Measurements from ENCODE around the gene ZNF189. TPM values are rescaled to one million over a fixed set of nuclear protein-coding genes. Genes with fewer than 3 reads are reported as not detected.

Gene ZNF189
- polyA plus RNA-seq (2013, experiment 1 of 4): 19.7 TPM
- 23.5 TPM for polyA plus RNA-seq (2013, experiment 2 of 4)
- 17.0 TPM for polyA plus RNA-seq (2013, experiment 3 of 4)
- 20.3 TPM for polyA plus RNA-seq (2013, experiment 4 of 4)

GRCh38 chr9:101398068-101398929 is at the start of gene ZNF189, which contains the start of gene MRPL50:
Gene ZNF189, plus strand, starts transcription at chr9:101398851. Its CDS starts 306 bp downstream, at chr9:101399157.
Gene MRPL50, minus strand, starts transcription at chr9:101398618. Its CDS starts 26 bp downstream, at chr9:101398592.
- H3K9me3 ChIP-seq (ENCODE audit: control insufficient read depth, low read length): no peaks in the 10 kb centered on the region
- H3K27me3 ChIP-seq (ENCODE audit: control insufficient read depth, insufficient read depth, low read length, poor library complexity, severe bottlenecking): no peaks in the 10 kb centered on the region
- H3K36me3 ChIP-seq (ENCODE audit: control insufficient read depth, insufficient read depth, low read length): peaks cover 40% of the 10 kb centered on the region
- H3K27ac ChIP-seq (ENCODE audit: insufficient read depth, low read depth, low read length, poor library complexity, severe bottlenecking): peak within 1 kb of the TSS; percentile 41
- peak within 1 kb of the TSS; percentile 63 for H3K4me3 ChIP-seq (ENCODE audit: insufficient read depth, low read depth, low read length)
- 0 to 1% methylated on average over 44 of the region's 44 CpGs for WGBS, 2 experiments
- H3K4me1 ChIP-seq (ENCODE audit: control insufficient read depth, insufficient read depth, low read length): peaks cover 10% of the 10 kb centered on the region

- Histone ChIP-seq H3K9me3 (ENCODE audit: control insufficient read depth, low read length) (no peaks in the 10 kb centered on the region), H3K4me3 (ENCODE audit: insufficient read depth, low read depth, low read length) (no peak overlapping the region), H3K27me3 (ENCODE audit: control insufficient read depth, insufficient read depth, low read length, poor library complexity, severe bottlenecking) (no peaks in the 10 kb centered on the region), H3K27ac (ENCODE audit: insufficient read depth, low read depth, low read length, poor library complexity, severe bottlenecking) (no peak overlapping the region), H3K4me1 (ENCODE audit: control insufficient read depth, insufficient read depth, low read length) (no peaks in the 10 kb centered on the region), H3K36me3 (ENCODE audit: control insufficient read depth, insufficient read depth, low read length) (no peaks in the 10 kb centered on the region)
- 78 to 93% methylated on average over 1 of the region's 1 CpG for WGBS, 2 experiments
These were observed 48.4 kb upstream of the ZNF189 start for GRCh38 chr9:101350285-101350684.

DNA sequence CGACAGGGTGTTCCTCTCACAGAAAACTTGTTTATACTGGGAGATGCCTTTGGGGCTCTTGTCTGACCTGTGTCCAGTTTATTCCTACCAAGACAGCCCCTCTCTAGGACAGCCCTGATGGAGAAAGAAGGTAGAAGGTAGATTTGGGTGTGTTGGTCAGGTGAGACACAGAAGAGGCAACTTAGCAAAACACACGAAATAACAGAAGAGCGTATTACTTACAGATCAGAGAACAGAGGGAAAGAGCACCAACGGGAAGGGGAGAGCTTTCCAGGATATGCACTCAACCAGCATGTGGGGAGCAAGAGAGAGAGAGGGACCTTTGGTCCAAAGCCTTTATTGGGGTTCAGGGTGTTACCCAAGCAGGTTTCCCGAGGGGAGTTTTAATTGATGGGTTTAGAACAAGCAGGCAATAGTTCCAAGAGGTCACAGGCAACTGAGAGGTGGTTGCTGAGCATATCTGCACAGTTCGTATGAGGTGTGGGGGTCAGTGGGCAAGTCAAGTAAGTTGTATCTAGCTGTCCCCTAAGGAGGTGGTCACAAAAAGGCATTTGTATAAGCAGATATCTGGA is 45.7 kb upstream of the ZNF189 start:
- H3K4me1 ChIP-seq (ENCODE audit: control insufficient read depth, insufficient read depth, low read length): no peaks in the 10 kb centered on the region
- no peak overlapping the region for H3K27ac ChIP-seq (ENCODE audit: insufficient read depth, low read depth, low read length, poor library complexity, severe bottlenecking)
- no peak overlapping the region for H3K4me3 ChIP-seq (ENCODE audit: insufficient read depth, low read depth, low read length)
- H3K9me3 ChIP-seq (ENCODE audit: control insufficient read depth, low read length): no peaks in the 10 kb centered on the region
- no peaks in the 10 kb centered on the region for H3K36me3 ChIP-seq (ENCODE audit: control insufficient read depth, insufficient read depth, low read length)
- no peaks in the 10 kb centered on the region for H3K27me3 ChIP-seq (ENCODE audit: control insufficient read depth, insufficient read depth, low read length, poor library complexity, severe bottlenecking)
- 93 to 95% methylated on average over 6 of the region's 6 CpGs for WGBS, 2 experiments

GRCh38 chr9:101353683-101354082 is 45.0 kb upstream of the ZNF189 start:
- Histone ChIP-seq H3K27ac (ENCODE audit: insufficient read depth, low read depth, low read length, poor library complexity, severe bottlenecking) (no peak overlapping the region), H3K36me3 (ENCODE audit: control insufficient read depth, insufficient read depth, low read length) (no peaks in the 10 kb centered on the region), H3K4me1 (ENCODE audit: control insufficient read depth, insufficient read depth, low read length) (no peaks in the 10 kb centered on the region), H3K9me3 (ENCODE audit: control insufficient read depth, low read length) (no peaks in the 10 kb centered on the region), H3K27me3 (ENCODE audit: control insufficient read depth, insufficient read depth, low read length, poor library complexity, severe bottlenecking) (no peaks in the 10 kb centered on the region), H3K4me3 (ENCODE audit: insufficient read depth, low read depth, low read length) (no peak overlapping the region)
- WGBS, 2 experiments: 93 to 98% methylated on average over 2 of the region's 2 CpGs

DNA sequence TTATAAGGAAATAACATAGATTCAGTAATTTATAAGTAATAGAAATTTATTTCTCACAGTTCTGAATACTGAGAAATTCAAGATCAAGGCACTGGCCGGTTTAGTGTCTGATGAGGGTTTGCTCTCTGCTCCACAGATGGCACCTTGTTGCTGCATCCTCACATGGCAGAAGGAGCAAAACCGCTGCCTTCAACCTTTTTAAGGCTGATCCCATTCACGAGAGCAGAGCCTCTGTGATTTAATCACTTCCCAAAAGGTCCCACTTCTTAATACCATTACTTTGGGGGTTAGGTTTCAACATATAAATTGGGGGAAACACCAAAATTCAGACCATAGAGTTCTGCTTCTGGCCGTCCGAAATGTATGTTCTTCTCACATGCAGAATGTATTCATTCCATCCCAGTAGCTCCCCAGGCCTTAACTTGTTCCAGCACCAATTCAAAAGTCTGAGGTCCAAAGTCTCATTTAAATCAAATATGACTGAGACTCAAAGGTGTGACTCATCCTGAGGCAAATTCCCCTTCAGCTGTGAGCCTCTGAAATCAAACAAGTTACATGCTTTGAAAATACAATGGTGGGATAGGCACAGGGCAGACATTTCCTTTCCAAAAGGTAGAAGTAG is 44.4 kb upstream of the ZNF189 start:
- Histone ChIP-seq H3K9me3 (ENCODE audit: control insufficient read depth, low read length) (no peaks in the 10 kb centered on the region), H3K27ac (ENCODE audit: insufficient read depth, low read depth, low read length, poor library complexity, severe bottlenecking) (no peak overlapping the region), H3K27me3 (ENCODE audit: control insufficient read depth, insufficient read depth, low read length, poor library complexity, severe bottlenecking) (no peaks in the 10 kb centered on the region), H3K36me3 (ENCODE audit: control insufficient read depth, insufficient read depth, low read length) (no peaks in the 10 kb centered on the region), H3K4me3 (ENCODE audit: insufficient read depth, low read depth, low read length) (no peak overlapping the region), H3K4me1 (ENCODE audit: control insufficient read depth, insufficient read depth, low read length) (no peaks in the 10 kb centered on the region)
- 91 to 96% methylated on average over 5 of the region's 5 CpGs for WGBS, 2 experiments

DNA sequence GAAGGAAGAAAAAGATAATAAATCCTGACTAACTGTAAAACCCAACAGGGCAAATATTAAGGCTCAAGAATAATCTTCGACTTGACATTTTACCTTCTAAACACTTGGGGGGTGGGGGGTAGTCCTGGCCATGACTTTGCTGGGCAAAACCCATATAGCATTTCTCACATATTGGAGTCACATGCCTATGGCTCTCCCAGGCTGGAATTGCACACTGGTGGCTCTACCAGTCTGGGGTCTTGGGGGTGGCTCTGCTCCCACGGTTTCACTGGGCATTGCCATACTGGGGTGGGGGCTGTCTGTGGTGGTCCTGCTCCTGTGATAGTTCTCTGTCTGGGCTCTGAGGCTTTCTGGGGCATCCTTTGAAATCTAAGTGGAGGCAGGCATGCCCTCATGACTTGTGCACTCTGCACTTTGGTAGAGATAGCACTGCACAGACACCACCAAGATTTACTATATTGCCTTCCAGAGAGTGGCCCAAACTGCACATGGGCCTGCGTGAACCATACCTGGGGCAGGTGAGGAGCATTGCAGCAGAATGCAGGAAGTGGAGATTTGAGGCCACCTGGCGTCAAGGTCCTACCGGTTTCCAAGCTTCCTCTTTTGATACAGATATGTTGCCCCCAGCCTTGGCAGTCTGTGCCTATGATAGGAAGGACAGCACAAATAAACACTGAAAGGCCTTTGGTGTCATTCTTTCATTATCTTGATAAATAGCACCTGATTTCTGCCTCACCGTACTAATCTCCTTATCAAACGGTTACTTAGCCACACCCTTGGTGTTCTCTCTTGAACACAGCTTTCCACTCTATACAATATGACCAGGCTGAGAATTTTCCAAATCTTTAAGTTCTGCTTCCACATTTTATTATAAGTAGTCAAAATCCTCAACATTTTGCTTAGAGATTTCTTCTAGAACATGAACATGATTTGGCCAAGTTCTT is 43.6 kb upstream of the ZNF189 start:
- no peaks in the 10 kb centered on the region for H3K9me3 ChIP-seq (ENCODE audit: control insufficient read depth, low read length)
- no peak overlapping the region for H3K27ac ChIP-seq (ENCODE audit: insufficient read depth, low read depth, low read length, poor library complexity, severe bottlenecking)
- no peaks in the 10 kb centered on the region for H3K4me1 ChIP-seq (ENCODE audit: control insufficient read depth, insufficient read depth, low read length)
- H3K4me3 ChIP-seq (ENCODE audit: insufficient read depth, low read depth, low read length): no peak overlapping the region
- no peaks in the 10 kb centered on the region for H3K27me3 ChIP-seq (ENCODE audit: control insufficient read depth, insufficient read depth, low read length, poor library complexity, severe bottlenecking)
- H3K36me3 ChIP-seq (ENCODE audit: control insufficient read depth, insufficient read depth, low read length): no peaks in the 10 kb centered on the region
- WGBS, 2 experiments: 92 to 93% methylated on average over 7 of the region's 7 CpGs

- H3K27ac ChIP-seq (ENCODE audit: insufficient read depth, low read depth, low read length, poor library complexity, severe bottlenecking): no peak overlapping the region
- no peaks in the 10 kb centered on the region for H3K36me3 ChIP-seq (ENCODE audit: control insufficient read depth, insufficient read depth, low read length)
- 0% methylated on average over 1 of the region's 1 CpG for WGBS, 2 experiments
- H3K4me3 ChIP-seq (ENCODE audit: insufficient read depth, low read depth, low read length): no peak overlapping the region
- no peaks in the 10 kb centered on the region for H3K4me1 ChIP-seq (ENCODE audit: control insufficient read depth, insufficient read depth, low read length)
- H3K9me3 ChIP-seq (ENCODE audit: control insufficient read depth, low read length): no peaks in the 10 kb centered on the region
- H3K27me3 ChIP-seq (ENCODE audit: control insufficient read depth, insufficient read depth, low read length, poor library complexity, severe bottlenecking): no peaks in the 10 kb centered on the region
These were observed 42.0 kb upstream of the ZNF189 start for GRCh38 chr9:101356619-101357018.

DNA sequence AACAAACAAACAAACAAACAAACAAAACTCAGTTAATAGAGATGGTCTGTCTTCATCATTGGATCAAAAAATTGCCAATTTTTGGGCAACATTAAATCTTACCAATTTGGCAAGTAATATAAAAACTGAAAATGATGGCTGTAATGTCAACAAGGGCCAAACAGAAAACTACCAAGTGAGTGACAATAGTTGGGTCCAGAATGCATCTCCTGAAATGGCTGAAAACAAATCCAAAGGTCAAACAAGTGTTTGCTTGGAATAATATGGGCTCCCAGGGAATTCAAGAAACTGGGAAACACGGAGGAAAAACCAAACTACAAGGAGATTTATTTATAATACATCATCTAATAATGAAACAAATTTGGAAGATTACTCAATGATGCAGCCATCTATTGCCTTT is 39.0 kb upstream of the ZNF189 start:
- Histone ChIP-seq H3K4me1 (ENCODE audit: control insufficient read depth, insufficient read depth, low read length) (no peaks in the 10 kb centered on the region), H3K36me3 (ENCODE audit: control insufficient read depth, insufficient read depth, low read length) (no peaks in the 10 kb centered on the region), H3K4me3 (ENCODE audit: insufficient read depth, low read depth, low read length) (no peak overlapping the region), H3K9me3 (ENCODE audit: control insufficient read depth, low read length) (no peaks in the 10 kb centered on the region), H3K27me3 (ENCODE audit: control insufficient read depth, insufficient read depth, low read length, poor library complexity, severe bottlenecking) (no peaks in the 10 kb centered on the region), H3K27ac (ENCODE audit: insufficient read depth, low read depth, low read length, poor library complexity, severe bottlenecking) (no peak overlapping the region)
- WGBS, 2 experiments: no CpG with 5 or more reads among the region's 1 CpG

DNA sequence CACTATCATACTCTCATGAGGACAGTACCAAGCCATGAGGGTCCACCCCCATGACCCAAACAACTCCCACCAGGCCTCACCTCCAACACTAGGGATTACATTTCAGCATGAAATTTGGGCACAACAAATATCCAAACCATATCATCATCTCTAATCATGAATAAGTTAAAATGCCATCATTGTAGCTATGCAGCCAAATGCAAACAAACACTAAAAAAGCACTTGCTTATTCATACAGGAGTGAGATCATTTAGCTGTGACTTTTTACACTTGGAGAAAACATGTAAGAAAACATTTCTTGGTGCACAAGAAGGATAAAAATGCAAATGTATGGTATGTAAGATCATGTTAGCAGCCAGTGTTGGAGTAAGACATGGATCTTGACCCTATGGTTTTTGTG is 38.0 kb upstream of the ZNF189 start:
- H3K27me3 ChIP-seq (ENCODE audit: control insufficient read depth, insufficient read depth, low read length, poor library complexity, severe bottlenecking): no peaks in the 10 kb centered on the region
- H3K27ac ChIP-seq (ENCODE audit: insufficient read depth, low read depth, low read length, poor library complexity, severe bottlenecking): no peak overlapping the region
- H3K4me3 ChIP-seq (ENCODE audit: insufficient read depth, low read depth, low read length): no peak overlapping the region
- no peaks in the 10 kb centered on the region for H3K36me3 ChIP-seq (ENCODE audit: control insufficient read depth, insufficient read depth, low read length)
- no peaks in the 10 kb centered on the region for H3K9me3 ChIP-seq (ENCODE audit: control insufficient read depth, low read length)
- H3K4me1 ChIP-seq (ENCODE audit: control insufficient read depth, insufficient read depth, low read length): no peaks in the 10 kb centered on the region
